Measurements from ENCODE around the gene ESYT2.

Gene ESYT2

DNA sequence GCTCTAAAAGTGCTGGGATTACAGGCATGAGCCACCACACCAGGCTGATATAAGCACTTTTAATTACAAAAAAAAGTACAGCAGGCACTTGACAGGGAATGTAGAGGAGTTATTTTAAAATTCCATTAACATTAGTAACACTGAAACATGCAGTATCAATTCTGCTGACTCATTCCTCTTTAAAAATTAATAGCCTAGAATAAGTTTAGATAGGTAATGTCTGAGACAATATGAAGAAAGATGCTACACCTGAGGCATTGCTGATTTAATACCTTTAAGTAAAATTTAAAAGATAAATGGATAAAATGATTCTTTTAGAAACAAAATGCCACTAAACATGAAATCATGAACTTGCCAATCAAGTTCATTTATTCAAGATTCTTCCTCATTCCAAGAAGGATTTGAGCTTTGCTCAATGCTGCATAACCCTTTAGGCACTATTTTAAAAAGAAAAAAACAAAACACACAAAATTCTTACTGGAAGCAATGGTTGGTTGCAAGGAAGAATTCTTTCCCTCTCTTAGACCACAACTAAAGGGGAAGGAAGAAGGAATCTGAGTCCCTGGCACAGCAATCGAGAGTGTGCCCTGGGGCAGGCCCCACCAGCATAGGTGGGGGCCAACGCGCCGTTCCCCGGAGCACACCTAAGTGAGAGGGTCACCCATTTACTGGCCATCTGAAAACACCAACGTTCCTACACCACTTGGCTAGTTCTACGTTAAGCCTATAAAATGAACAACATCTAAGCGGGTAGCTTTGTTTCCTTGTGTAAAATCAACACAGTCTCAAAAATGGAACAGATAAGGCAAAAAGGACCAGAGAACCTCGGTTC is 26.6 kb downstream of the ESYT2 start:
- no peak for DNase-seq (ENCODE audit: low read depth)

DNA sequence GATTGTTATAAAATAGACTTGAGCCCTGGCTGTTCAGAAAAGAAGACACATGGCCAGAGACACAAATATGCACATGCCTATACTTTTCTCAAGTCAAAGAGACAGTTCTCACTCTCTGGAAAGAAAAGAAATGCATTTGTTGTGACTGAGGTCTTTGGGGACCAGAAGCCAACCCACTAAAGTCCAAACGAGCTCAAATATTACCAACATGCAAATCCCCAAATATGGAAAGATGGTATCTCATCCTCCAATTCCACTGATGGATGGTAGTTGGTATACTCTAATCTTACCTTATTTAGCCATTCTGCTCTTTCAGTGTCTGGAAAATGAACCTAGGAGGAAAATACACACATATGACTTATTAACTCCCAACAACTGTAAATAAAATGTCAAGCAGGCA is 30.6 kb downstream of the ESYT2 start:
- DNase-seq (ENCODE audit: low read depth) = no peak

DNA sequence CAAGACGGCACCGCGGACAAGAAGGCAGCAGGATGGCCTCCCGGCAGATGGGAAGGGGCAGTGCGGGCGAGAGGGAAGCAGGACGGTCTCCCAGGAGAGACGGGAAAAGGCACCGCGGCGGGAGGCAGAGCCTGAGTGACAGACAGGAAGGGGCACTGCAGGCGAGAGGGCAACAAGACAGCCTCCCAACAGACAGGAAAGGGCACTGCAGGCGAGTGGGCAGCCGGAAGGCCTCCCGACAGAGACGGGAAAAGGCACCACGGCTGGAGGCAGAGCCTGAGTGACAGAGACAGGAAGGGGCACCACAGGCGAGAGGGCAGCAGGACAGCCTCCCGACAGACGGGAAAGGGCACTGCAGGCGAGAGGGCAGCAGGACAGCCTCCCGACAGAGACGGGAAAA is 32.6 kb downstream of the ESYT2 start:
- DNase-seq (ENCODE audit: low read depth) = no peak

DNA sequence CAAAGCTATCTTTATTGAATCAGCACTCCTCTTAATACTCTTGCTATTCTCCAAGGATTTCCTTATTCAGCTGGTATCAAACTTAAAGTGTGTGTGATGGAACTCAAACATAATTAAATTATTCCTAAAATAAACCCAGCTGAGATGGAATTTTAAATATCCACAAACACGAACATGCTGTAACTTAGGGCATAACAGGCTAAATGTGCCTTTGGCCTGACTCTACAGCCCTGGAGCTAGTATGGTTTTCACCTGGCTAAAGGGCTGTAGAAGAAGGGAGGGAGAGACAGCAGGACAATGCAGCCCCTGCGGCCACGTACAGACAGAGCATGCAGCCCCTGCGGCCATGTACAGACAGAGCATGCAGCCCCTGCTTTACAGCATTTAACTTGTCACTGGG is 34.0 kb downstream of the ESYT2 start:
- DNase-seq (ENCODE audit: low read depth) = no peak

DNA sequence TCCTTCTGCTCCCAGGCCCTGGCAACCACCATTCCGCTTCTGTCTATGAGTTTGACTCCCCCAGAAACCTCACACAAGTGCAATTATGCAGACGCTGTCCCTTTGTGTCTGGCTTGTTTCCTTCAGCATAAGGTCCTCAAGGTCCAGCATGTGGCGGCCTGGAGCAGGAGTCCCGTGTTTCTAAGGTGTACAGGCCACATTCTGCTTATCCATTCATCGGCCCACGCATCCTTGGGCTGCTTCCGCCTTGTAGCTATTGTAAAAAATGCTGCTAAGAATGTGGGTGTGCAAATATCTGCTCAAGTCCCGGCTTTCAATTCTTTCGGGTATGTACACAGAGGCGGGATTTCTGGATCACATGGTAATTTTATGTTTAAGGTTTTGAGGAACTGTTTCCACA is 38.2 kb downstream of the ESYT2 start:
- no peak for DNase-seq (ENCODE audit: low read depth)

DNA sequence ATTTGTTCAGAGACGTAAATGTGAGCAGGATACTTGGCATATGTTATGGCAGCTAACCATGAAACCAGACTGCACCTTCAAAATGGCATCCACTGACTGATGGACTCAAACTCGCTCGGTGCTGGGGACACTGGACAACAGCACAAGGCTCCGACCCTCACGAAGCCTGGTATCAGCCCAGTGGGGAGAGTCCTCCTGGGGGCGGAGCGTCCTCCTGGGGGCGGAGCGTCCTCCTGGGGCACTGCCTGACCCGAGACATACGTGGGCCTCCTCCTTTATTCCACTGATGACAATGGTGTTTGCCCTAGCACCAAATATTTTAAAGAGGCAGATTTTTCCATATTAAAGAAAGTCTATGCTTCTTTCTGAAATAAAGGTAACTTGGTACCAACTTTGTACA is 39.5 kb downstream of the ESYT2 start:
- no peak for DNase-seq (ENCODE audit: low read depth)

DNA sequence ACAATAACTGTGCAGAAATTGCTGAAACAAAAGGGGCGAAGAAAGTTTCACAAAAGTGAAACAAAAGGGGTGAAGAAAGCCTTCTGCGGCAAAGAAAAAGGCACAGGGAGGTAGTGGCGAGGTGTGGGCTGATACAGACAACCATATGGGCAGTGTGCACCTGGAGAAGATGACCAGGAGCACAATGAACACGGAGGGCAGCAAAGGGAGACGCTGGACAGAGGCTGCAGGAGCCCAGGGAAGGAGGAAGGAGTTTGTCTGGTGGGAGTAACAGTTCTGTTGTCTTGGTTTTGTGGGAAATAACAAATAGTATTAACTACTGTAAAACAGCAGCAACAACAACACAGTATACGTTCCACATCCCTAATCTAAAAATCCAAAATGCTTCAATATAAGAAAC is 42.4 kb downstream of the ESYT2 start:
- DNase-seq (ENCODE audit: low read depth) = no peak

DNA sequence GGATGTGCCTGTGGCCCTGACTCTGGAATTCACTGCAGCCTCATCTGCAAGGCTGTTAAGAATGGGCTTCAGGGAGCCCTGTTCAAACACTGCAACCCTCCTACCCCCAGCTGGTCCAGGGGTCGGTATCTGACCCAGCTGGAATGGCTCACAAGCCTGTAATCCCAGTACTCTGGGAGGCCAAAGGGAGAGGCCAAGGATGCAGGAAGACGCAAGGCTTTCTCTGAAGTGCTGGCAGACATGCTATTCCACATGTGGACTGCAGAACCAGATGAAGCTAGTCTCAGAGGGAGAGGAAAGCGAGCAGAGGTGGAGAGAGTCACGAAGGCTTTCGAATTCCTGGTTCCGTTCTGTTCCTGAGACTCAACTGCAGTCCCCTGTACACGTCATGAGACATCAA is 45.0 kb downstream of the ESYT2 start:
- DNase-seq (ENCODE audit: low read depth) = no peak

DNA sequence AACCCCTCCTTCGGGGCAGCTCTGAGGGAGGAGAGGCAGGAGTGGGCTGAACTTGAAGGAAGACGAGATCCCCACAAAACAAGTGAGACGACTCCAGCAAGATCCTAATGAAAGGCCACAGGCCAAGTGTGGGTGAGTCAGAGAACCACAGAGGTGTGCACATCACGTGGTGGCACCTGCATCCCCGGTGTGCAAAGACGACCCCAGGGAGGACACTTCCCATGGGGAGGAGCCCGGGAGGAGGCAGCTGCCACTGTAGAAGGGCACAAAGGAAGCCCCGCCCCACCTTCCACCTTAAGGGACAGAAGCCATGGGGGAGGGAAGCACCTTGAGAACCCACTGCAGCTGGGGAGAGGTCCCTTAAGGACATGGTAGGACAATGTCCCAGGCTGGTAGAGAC is 45.7 kb downstream of the ESYT2 start:
- no peak for DNase-seq (ENCODE audit: low read depth)

DNA sequence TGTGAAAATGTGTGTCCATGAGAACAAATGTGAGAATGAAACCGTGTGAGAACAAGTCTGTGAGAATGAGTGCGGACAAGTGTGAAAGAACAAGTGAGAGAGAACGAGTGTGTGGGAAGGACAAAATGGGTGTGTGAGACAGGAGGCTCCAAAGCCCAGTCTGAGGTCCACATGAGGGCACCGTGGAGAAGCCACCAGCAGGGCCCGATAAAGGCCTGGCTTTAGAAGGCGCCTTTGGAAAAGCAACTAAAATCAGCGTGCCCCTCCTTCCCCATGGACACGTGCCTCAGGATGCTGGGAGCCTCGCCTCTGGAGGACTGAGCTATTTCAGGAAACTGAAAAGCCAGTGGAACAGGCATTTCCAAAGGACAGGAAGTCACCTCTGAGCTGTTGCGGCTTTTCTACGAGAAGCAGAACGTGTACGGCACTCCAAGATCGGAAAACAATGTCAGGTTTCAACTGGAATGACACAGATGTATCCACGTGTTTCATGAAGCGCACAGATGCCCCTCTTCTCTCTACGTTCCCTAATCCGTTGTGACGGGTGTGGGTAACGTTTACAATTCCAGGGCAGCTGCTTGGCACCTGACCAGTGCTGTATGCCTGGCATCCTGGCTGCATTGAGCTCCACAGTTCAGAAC is 46.4 kb downstream of the ESYT2 start:
- DNase-seq (ENCODE audit: low read depth) = no peak

DNA sequence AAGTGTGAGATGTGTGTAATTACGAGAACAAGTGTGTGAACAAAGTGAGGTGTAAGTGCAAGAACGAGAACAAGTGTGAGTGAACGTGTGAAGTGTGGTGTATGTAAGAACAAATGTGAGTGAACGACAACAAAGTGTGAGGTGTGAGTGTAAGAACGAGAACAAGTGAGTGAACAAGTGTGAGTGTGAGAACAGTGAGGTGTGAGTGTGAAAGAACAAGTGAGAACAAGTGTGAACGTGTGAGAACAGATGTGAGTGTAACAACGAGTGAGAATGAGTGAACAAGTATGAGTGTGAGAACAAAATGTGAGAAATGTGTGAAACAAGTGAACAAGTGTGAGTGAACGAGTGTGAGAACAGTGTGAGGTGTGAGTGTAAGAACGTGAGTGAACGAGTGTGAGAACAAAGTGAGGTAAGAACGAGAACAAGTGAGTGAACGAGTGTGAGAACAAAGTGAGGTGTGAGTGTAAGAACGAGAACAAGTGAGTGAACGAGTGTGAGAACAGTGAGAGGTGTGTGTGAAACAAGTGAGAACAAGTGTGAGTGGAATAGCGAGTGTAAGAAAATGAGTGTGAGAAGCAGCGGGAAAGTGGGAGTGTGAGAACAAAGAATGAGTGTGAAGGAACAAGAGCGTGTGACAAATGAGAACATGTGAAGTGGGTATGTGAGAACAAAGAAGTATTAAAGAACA is 47.2 kb downstream of the ESYT2 start:
- DNase-seq (ENCODE audit: low read depth) = no peak

DNA sequence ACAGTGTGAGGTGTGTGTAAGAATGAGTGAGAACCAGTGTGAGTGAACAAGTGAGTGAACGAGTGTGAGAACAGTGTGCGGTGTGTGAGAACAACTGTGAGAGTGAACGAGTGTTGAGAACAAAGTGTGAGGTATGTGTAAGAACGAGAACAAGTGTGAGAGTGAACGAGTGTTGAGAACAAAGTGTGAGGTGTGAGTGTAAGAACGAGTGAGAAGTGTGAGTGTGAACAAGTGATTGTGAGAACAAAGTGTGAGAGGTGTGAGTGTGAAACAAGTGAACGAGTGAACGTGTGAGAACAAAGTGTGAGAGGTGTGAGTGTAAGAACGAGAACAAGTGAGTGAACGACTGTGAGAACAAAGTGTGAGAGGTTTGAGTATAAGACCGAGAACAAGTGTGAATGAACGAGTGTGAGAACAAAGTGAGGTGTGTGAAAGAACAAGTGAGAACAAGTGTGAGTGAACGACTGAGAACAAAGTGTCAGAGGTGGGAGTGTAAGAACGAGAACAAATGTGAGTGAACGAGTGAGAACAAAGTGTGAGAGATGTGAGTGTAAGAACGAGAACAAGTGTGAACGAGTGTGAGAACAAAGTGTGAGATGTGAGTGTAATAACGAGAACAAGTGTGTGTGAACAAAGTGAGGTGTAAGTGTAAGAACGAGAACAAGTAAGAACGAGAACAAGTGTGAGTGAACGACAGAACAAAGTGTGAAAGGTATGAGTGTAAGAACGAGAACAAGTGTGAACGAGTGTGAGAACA is 47.9 kb downstream of the ESYT2 start:
- no peak for DNase-seq (ENCODE audit: low read depth)

DNA sequence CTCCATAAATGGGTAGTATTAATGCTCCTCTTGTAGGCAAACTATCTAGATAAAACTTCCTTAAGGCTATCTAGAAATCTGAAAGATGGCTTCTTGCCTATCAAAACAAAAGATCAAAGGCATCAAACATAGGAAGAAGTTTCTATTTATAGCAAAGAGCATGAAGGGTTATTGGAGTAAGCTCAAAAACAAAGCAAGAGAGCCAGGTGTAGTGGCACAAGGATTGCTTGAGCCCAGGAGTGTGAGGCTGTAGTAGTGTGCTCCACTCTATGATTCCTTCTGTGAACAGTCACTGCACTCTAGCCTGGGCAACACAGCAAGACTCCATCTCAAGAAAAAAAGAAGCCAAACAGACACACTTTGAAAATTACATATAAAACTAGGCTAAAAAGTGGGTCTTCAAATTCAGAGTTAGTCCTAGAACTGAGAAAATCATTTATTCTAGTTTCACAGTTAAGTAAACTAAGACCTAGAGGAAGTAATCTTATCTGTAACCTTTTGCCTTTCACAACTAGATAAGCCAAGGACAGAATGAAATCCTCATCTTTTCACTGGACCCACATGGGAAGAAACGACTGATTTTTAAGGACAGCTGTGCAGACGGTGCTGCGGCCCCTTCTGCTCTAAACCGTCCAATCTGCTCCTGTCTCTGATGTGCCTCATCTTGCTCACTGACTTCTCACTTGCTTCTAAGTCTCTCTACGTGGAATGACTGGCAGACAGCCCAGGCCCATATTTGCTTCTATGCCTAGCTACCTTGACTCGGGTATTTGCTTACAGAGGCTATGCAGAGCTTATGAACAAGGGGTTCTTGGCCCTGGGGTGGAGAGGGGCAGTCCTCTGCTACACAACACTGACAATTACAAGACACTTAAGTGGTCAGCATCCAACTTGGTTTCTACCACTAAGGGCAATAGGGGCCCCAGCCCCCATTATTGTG is 50.0 kb downstream of the ESYT2 start:
- no peak for DNase-seq (ENCODE audit: low read depth)

DNA sequence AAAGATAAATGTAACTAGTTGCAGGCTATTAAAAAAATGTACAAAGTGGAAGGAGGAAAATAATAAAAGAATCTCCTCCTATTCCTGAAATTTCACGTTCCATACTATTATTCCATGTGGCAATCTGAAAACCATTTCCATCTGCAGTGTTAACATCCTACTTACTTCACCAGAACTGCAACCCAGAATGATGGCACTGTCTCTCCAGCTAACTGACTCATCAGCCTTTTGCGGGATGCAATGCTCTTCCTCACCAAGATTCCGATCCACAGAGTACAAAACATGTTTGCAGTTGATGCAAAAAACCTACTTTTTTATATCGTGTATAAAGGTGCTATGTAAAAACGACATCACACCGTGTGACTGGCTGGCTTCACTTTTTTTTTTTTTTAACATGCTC is 50.8 kb downstream of the ESYT2 start:
- no peak for DNase-seq (ENCODE audit: low read depth)

DNA sequence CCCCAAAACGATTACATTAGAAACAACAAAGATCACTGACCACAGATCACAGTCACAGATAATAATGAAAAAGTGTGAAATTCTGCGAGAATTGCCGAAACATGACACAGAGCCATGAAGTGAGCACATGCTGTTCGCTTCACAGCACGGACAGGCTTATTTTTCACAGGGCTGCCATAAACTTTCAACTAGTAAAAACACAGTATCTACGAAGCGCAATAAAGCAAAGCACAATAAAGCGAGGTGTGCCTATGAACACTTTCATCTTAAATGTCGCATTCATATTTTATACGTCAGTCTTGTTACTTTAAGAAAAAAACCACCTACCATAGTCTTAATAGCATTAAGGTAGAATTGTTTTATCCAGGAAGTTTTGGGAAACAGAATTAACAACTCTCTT is 51.5 kb downstream of the ESYT2 start:
- DNase-seq (ENCODE audit: low read depth) = no peak

DNA sequence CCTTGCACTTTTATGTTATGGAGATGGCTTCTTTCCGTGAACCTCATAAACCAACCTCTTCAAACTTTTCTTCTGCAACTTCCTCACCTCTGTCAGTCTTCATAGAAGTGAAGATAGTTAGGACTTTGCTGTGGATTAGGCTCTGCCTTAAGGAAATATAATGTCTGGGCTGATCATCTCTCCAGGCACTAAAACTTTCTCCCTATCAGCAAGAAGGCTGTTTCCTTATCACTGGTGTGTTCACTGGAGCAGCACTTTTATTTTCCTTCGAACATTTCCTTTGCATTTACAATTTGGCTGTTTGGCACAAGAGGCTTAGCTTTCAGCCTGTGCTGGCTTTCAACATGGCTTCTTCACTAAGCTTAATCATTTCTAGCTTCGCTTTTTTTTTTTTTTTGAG is 52.8 kb downstream of the ESYT2 start:
- DNase-seq (ENCODE audit: low read depth) = no peak

DNA sequence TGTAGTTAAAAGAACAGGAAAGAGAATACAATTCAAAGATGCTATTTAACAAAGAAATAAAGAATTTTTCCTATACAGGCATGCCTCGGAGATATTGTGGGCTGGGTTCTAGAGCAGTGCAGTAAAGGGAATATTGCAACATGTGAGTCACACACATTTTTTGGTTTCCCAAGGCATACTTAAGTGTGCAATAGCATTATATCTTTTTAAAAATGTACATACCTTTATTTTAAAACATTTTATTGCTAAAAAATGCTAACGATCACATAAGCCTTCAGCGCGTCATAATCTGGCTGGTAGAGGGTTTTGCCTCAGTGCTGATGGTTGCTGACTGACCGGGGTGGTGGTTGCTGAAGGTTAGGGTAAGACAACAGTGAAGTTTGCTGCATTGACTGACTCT is 54.4 kb downstream of the ESYT2 start:
- no peak for DNase-seq (ENCODE audit: low read depth)

DNA sequence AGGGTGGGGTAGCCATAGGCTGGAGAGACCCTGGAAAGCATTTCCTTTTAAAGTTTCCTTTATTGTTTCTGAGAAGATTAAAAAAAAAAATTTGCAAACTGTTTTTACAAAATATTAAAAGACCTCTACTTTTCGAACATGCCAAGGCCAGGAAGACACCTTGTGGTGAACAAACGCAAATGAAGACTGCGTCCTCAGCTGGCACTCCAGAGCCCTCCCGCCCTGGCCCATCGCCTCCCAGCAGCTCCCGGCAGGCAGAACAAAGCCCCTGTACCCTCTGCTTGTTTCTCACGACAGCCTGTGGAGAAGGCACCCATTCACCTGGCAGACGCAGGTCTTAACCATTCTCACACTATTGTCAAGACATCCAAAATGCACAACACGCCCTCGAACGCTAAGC is 56.4 kb downstream of the ESYT2 start:
- DNase-seq (ENCODE audit: low read depth) = no peak

DNA sequence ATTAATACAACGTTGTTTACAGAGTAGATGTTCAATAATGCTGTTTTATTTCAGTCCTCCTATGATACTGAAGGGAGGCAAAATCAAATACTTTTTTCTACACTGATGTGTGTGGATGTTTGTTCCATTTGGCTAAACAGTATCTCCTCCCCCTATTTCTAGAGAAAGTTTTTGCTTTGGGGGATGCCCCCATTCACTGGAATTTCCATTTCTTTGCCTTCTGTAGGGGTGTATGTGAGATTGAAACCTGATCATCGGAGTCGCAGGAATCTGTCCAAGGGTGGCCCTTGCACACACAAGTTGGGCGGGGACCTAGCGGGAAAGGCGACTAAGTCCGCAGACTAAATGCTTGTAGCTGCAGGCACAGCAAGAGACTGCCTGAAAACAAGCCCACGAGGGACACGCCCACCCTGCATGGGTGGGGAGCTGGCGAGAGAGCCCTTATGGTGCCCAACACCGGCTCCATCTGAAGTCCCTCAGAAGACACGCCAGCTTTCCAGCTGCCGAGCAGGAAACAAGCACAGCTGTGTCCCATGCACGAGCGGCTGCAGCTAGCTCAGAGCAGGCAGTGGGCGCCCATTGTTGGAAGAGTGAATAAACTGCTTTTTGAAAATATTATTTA is 58.0 kb downstream of the ESYT2 start:
- DNase-seq (ENCODE audit: low read depth) = no peak

DNA sequence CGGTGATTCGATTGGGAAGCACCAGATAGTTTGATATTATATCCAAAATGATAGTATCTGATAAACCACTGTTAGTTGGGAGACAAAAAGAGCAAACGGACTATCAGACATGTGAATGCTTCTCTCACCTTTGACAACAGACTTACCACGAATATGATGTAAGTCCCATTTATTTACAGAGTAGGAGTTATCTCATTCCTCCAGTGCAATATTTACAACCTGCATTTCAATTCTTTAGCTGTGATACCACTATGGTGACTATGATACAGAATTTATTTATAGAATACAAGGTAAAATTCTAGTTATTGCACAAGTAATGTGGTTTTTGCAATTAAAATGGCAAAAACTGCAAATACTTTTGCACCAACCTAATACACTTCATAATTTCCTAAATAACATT is 61.6 kb downstream of the ESYT2 start:
- DNase-seq (ENCODE audit: low read depth) = no peak

Data from activated T-cell treated with anti-CD3 and anti-CD28 coated beads for 24 hours (primary cell).